Bone marrow (tissue), 2 donors: ENCODE results near the gene CCNB1.
"Not testable (repeated sequence)": the region's sequence is repeated elsewhere in the genome, so short reads cannot be mapped to it uniquely, and the experiment has no call there.

Experiments
- DNase-seq, 2 donors: peaks; one replicate each; lab custom pipeline; 2025; lab: John Stamatoyannopoulos, UW

Gene CCNB1

GRCh38 chr5:69166686-69167492 is at the start of gene CCNB1:
CCNB1 (plus strand) TSS chr5:69167150; CDS start chr5:69167263, 113 bp downstream.
- DNase-seq: peak; percentile 84 to 95

GRCh38 chr5:69129413-69129812 is 37.5 kb upstream of the CCNB1 start:
- no peak for DNase-seq

GRCh38 chr5:69130241-69130640 is 36.7 kb upstream of the CCNB1 start:
- no peak for DNase-seq

DNA sequence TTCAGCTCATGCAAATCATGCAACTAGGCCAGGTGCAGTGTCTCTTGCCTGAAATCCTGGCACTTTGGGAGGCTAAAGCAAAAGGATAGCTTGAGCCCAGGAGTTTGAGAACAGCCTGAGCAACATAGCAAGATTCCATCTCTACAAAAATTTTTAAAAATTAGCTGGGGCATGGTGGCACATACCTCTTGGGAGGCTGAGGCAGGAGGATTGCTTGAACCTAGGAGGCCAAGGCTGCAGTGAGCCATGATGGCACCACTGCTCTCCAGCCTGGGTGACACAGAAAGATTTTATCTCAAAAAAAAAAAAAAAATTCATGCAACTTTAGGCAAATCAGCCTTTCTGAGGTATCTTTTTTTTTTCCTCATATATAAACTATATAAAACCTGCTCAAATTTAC is 35.6 kb upstream of the CCNB1 start:
- DNase-seq: no peak

GRCh38 chr5:69134126-69134525 is 32.8 kb upstream of the CCNB1 start:
- no peak for DNase-seq

GRCh38 chr5:69136293-69136692 is 30.7 kb upstream of the CCNB1 start:
- DNase-seq: no peak

GRCh38 chr5:69137208-69137607 is 29.7 kb upstream of the CCNB1 start:
- DNase-seq: not testable (repeated sequence)

GRCh38 chr5:69137807-69138206 is 29.1 kb upstream of the CCNB1 start:
- DNase-seq: no peak

GRCh38 chr5:69138766-69139165 is 28.2 kb upstream of the CCNB1 start:
- no peak for DNase-seq

DNA sequence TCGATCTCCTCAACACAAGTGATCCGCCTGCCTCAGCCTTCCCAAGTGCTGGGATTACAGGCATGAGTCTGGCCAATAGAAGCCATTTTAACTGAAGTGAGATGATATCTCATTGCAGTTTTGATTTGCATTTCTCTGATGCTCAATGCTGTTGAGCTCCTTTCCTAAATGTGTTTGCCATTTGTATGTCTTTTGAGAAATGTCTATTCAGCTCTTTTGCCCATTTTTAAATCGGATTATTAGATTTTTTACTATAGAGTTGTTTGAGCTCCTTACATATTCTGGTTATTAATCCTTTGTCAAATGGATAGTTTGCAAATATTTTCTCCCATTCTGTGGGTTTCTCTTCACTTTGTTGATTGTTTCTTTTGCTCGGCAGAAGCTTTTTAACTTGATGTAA is 26.7 kb upstream of the CCNB1 start:
- DNase-seq: not testable (repeated sequence)

- no peak for DNase-seq
Measured at GRCh38 chr5:69140827-69141226, 26.1 kb upstream of the CCNB1 start.

DNA sequence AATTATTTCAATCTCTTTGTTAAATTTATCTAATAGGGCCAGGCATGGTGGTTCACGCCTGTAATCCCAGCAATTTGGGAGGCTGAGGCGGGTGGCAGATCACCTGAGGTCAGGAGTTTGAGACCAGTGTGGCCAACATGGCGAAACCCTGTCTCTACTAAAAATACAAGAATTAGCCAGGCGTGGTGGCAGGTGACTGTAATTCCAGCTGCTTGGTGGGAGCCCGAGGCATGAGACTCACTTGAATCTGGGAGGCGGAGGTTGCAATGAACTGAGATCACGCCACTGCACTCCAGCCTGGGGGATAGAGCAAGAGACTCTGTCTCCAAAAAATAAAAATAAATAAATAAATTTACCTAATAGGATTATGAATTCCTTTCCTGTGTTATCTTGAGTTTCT is 18.4 kb upstream of the CCNB1 start:
- DNase-seq: not testable (repeated sequence)

DNA sequence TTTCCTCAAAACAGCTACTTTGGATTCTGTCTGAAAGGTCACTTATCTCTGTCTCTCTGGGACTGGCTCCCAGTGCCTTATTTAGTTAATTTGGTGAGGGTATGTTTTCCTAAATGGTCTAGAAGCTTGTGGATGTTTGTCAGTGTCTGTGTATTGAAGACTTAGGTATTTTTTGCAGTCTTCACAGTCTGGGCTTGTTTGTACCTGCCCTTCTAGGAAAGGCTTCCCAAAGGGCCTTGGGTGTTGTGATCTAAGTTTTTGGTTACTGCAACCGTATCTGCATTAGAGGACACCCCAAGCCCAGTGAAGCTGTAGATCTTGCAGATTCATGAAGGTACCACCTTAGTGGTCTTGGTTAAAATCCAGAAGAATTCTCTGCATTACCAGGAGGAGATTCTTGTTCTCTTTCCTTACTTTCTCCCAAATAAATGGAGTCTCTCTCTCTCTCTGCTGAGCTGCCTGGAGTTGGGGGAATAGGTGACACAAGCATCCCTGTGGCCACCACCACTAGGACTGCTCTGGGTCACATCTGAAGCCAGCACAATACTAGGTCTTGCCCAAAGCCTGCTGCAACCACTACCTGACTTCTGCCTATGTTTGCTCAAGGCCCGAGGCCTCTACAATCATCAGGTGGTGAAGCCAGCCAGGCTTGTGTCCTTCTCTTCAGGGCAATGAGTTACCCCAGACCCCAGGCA is 17.8 kb upstream of the CCNB1 start:
- DNase-seq: no peak

DNA sequence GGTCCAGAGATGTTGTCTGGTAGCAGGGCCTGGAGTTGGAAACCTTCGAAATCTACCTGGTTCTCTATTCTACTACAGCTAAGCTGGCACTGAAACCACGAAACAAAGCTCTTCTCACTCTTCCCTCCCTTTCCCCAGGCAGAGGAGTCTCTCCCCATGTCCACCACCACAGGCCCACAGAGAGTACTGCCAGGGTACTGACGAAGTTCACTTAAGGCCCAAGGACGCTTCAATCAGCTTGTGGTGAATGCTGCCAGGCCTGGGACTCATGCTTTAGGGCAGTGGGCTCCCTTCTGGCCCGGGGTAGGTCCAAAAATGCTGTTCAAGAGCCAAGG is 17.3 kb upstream of the CCNB1 start:
- DNase-seq: no peak

- DNase-seq: no peak
Measured at GRCh38 chr5:69152731-69153130, 14.2 kb upstream of the CCNB1 start.

DNA sequence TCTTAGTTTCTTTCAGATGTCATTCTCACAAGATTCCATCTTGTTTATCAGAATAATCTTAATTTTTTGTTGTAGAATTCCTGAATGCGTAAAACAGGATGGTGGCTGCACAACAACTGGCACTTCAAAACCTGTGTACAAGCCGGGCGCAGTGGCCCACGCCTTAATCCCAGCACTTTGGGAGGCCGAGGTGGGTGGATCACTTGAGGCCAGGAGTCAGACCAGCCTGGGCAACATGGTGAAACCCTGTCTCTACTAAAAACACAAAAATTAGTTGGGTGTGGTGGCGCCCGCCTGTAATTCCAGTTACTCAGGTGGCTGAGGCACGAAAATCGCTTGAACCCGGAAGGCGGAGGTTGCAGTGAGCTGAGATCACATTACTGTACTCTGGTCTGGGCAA is 10.5 kb upstream of the CCNB1 start:
- no peak for DNase-seq

DNA sequence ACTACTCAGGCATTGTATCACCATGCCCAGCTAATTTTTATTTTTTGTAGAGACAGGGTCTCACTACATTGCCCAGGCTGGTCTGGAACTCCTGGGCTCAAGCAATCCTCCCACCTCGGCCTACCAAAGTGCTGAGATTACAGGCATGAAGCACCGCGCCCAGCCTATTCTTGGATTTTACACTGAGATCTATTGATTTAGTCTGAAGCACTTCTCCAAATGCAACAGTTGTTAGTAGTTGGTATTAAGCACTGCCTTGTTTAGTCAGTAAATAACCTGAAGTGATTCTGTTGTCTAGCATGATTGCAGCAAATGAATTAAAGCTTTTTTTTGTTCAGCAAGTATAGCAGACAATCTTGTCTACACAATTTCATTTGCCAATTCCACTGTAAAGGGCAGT is 8.9 kb upstream of the CCNB1 start:
- no peak for DNase-seq

- no peak for DNase-seq
Measured at GRCh38 chr5:69160651-69161050, 6.3 kb upstream of the CCNB1 start.

DNA sequence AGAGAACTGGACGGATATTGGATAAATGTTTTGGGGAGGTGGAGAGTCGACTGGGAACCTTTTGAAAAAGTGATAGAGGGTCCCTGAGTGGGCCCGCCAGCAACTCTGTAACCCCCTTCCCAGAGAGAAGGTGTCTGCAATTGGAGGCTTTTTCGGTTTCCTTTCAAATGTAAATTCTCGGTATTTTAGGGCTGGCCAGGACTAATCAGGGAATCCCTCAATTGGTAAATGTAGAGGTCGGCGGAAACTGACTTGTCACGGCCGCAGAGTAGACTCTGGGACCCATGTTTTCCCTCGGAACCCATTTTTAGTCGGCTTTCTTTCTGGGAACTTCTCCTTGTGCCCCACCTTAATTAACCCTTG is 524 bp downstream of the CCNB1 start:
- DNase-seq: no peak

GRCh38 chr5:69167929-69168328 is 979 bp downstream of the CCNB1 start:
- no peak for DNase-seq

- DNase-seq: no peak
Measured at GRCh38 chr5:69170495-69170894, 3.5 kb downstream of the CCNB1 start.

DNA sequence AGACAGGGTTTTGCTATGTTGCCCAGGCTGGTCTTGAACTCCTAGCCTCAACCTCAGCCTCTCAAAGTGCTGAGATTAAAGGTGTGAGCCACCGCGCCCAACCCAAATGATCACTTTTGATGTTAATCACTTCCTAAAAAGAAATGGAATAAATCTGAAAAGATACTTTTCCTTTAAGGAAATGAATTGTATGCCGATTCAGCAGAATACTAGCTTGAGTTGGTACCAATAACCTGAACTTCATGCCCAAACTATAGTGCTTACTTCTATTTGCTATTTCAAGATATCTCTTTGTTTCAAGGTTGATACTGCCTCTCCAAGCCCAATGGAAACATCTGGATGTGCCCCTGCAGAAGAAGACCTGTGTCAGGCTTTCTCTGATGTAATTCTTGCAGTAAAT is 4.0 kb downstream of the CCNB1 start:
- DNase-seq: no peak

- DNase-seq: not testable (repeated sequence)
Measured at GRCh38 chr5:69181659-69182293, 14.8 kb downstream of the CCNB1 start.
